Lower lobe of right lung (tissue), 2 donors: Measurements from ENCODE around the gene VPS29. TPM values are rescaled to one million over a fixed set of nuclear protein-coding genes. Genes with fewer than 3 reads are reported as not detected.
A peak's percentile ranks its signal among the peaks of the same experiment; 100 is the strongest.

Experiments used
- ATAC-seq, 2 donors: fragments of 200-7000 bp; cut with Tn5 transposase; one replicate each; pipeline ENCODE4 v1.9.1; 2020 to 2022; ENCODE audit warnings: mild to moderate bottlenecking in 2 of 2, moderate library complexity in 2 of 2
- DNase-seq: peaks from one replicate; pipeline ENCODE4 v3.0.0-alpha.2; 2020
- H3K27ac ChIP-seq: fragments of 200-600 bp; one replicate; pipeline ENCODE4 v1.8.0; 2022
- H3K27me3 ChIP-seq: fragments of 200-600 bp; one replicate; pipeline ENCODE4 v1.8.0; 2022; ENCODE audit warnings: low read depth
- H3K36me3 ChIP-seq: fragments of 200-600 bp; one replicate; pipeline ENCODE4 v1.8.0; 2022; ENCODE audit warnings: mild to moderate bottlenecking
- H3K4me1 ChIP-seq: fragments of 200-600 bp; one replicate; pipeline ENCODE4 v1.8.0; 2022
- H3K4me3 ChIP-seq: fragments of 200-600 bp; one replicate; pipeline ENCODE4 v1.8.0; 2022; ENCODE audit warnings: mild to moderate bottlenecking
- H3K9me3 ChIP-seq: fragments of 200-600 bp; one replicate; pipeline ENCODE4 v1.8.0; 2022
- CTCF ChIP-seq: fragments of 200-600 bp; IDR thresholded peaks from one replicate; pipeline ENCODE4 v1.8.0; 2022; ENCODE audit warnings: antibody characterized with exemption, mild to moderate bottlenecking
- intact Hi-C: fragments of 100-400 bp; cut with DNase I; formaldehyde crosslinking; loops from one replicate; pipeline ENCODE4 v1.11.0; 2022
- total RNA-seq: library from RNA; stranded (reverse); fragmentation: NEBNext Ultra II Directional; extraction: Animal tissue kit (Norgen Biotek cat#: 25700); gene quantifications from one replicate; pipeline ENCODE4 v1.2.1, GENCODE V29; 2021
- donor health status: DM: no; HTN: yes; CAD: no; lungs with severe emphysema.

VPS29 gene
- total RNA-seq, 1 donor from 2014 or later = 102 TPM

DNA sequence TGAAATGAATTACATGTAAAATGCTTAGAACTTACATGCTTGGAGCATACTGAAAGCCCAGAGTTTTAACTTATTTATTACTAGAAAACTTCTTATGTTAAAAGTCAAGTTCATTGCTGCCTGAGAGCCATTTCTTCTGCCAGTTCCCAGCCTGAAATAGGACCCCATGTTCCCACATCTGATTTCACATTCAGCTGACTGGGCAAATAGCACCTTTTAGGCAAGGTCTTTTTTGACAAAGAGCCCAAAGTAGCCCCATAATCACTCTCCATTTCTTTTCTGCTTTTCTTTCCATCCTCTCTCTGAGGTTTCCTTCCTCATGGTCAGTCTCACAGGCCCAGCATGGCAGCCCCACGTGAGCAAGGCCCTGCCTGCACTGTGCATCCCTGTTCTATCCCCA is 50.6 kb downstream of the VPS29 start:
- H3K4me1 ChIP-seq = peaks cover 32% of the 10 kb centered on the region
- H3K36me3 ChIP-seq = peaks cover 46% of the 10 kb centered on the region
- peak overlapping the region; percentile 14 for H3K27ac ChIP-seq
- no peak for ATAC-seq
- TF ChIP-seq CTCF = no peak
- intact Hi-C loops = no loop called here
- H3K27me3 ChIP-seq = no peaks in the 10 kb centered on the region
- H3K4me3 ChIP-seq = no peak overlapping the region
- H3K9me3 ChIP-seq = no peaks in the 10 kb centered on the region
- DNase-seq = no peak

DNA sequence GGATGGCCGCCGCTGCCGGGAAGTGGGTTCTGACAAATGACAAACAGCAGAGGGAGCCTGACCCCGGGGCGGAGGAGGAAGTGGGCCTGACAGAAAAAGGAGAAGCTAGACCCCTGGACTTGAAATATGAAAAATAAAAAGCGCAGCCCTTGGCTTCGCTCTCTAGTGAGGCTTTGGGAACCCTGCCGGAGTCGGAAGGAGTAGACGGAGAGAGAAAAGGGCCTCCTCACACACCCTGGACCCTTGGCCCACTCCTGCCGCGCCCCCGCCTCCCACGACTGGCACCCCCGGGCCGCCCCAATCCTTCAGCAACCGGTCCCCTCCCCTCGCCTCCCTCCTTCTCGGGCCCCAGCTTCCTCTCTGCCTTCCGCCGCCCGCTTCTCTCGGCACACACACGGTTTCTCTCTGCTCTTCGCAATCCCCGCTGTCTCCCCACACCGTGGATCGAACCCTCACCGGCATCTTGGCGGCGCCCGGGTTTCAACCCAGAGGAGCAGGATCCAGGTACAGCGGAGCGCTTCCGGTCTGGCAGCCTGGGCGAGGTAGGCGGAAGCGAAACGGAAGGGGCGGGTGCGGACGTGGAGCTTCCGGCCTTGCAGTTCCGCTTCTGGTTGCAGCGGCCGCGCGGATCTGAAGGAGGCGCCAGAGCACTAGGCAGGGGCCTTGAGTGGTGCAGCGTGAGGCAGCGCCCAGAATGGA is 52.0 kb downstream of the VPS29 start, which contains the start of gene ARPC3:
Gene ARPC3 (minus strand): TSS at position 539 of the 699 bp plus-strand sequence. CDS start 77 bp downstream, at position 462.
- H3K27me3 ChIP-seq = no peaks in the 10 kb centered on the region
- intact Hi-C loops = no loop called here
- peak; percentile 88 for TF ChIP-seq CTCF
- ATAC-seq (peak; percentile 99), DNase-seq (peak; percentile 97)
- peaks cover 32% of the 10 kb centered on the region for H3K4me1 ChIP-seq
- no peaks in the 10 kb centered on the region for H3K9me3 ChIP-seq
- peak within 1 kb of the TSS; percentile 98 for H3K27ac ChIP-seq
- peaks cover 48% of the 10 kb centered on the region for H3K36me3 ChIP-seq
- peak within 1 kb of the TSS; percentile 90 for H3K4me3 ChIP-seq

GRCh38 chr12:110444455-110444854 is 57.5 kb downstream of the VPS29 start:
- Histone ChIP-seq H3K27ac (no peak overlapping the region), H3K9me3 (no peaks in the 10 kb centered on the region), H3K4me1 (peaks cover 32% of the 10 kb centered on the region), H3K27me3 (no peaks in the 10 kb centered on the region), H3K36me3 (peaks cover 73% of the 10 kb centered on the region), H3K4me3 (no peak overlapping the region)
- ATAC-seq (no peak), DNase-seq (no peak)
- no peak for TF ChIP-seq CTCF
- intact Hi-C loops = no loop called here

Other genes starting within 250 kb of the VPS29 start
- 156 TPM for gene ATP2A2, start 220.9 kb downstream of the VPS29 start, total RNA-seq
- gene ANAPC7, start 98.4 kb downstream of the VPS29 start, total RNA-seq = 48.1 TPM
- gene ARPC3, start 51.8 kb downstream of the VPS29 start, total RNA-seq = 276 TPM
- gene GPN3, start 33.9 kb downstream of the VPS29 start, total RNA-seq = 18.9 TPM
- gene FAM216A, start 33.3 kb downstream of the VPS29 start, total RNA-seq = 3.0 TPM
- 1.1 TPM for gene RAD9B, start 220 bp upstream of the VPS29 start, total RNA-seq
- 23.6 TPM for gene PPTC7, start 81.2 kb upstream of the VPS29 start, total RNA-seq
- gene TCTN1, start 112.0 kb upstream of the VPS29 start, total RNA-seq = 40.1 TPM
- gene HVCN1, start 187.0 kb upstream of the VPS29 start, total RNA-seq = 29.2 TPM
- 97.8 TPM for gene PPP1CC, start 240.8 kb upstream of the VPS29 start, total RNA-seq